Smooth muscle cell of the brain vasculature (primary cell): ENCODE results near the gene EFCAB5.
"Not testable (repeated sequence)": the region's sequence is repeated elsewhere in the genome, so short reads cannot be mapped to it uniquely, and the experiment has no call there.

ENCODE experiments used
- DNase-seq: peaks from one replicate; pipeline ENCODE4 v3.0.0-alpha.2; 2012; ENCODE audit warnings: low read depth, low spot score

The EFCAB5 gene

DNA sequence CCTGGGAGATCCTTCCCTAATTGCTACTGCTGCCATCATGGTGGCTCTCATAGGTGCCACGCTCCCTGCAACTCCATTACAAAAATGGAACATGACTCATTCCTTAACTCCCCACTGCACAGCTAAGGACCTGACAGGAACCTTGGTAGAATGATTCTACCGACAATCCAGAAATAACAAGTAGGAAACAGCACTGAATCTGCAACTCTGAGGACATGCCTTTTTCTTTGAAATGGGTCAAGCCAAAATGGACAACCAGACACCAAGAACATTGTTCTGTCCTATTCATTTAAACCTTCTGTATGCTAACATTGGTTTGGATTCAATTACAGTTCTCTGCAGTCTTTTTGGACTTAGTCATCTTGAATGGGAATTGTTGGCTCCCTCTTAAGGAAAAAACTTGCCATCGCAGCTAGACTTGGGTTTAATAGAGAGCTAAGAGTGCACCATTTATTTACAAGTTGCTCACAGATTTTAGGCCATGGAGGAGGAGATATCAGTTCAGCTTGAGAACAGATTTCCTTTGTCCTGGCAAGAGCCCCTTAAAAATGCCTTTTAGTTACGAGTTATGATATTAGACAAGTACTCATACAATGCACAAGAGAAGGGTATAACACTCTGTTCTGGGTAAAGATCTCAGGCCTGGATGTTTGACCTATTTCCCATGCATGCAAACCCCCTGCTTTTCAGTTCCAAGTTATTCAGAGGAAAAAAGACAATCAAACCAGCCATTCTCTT lies 154.2 kb downstream of the EFCAB5 start:
- no peak for DNase-seq

DNA sequence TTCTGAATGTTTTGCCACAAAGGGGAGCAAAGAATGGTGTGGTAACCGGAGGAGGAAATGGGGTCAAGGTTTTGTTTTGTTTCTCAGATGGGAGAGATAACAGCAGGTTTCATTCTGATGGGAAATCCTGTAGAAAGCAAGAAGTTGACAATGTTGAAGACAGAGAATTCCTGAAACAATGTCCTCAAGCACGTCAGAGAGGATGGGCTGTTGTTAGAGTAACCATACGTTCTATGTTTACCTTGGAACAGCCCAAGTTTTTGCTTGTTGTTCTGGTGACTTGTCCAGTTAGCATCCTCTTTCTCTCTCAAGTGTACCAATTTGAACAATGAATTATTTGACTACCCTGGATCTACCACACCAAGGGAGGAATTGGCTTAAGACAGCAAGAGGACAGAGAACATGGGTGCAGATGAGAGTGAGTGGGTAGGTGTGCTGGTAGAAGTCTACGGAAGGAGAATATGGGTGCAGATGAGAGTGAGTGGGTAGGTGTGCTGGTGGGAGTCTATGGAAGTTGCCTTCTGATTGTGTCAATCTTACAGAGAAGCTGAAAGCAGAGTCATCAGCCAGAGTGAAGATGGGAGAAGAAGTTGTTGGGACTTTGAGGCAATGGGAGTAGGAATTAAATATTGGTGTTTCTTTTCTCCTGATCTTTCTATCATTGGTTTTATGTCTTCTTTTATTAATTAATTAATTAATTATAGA lies 160.4 kb downstream of the EFCAB5 start:
- no peak for DNase-seq

DNA sequence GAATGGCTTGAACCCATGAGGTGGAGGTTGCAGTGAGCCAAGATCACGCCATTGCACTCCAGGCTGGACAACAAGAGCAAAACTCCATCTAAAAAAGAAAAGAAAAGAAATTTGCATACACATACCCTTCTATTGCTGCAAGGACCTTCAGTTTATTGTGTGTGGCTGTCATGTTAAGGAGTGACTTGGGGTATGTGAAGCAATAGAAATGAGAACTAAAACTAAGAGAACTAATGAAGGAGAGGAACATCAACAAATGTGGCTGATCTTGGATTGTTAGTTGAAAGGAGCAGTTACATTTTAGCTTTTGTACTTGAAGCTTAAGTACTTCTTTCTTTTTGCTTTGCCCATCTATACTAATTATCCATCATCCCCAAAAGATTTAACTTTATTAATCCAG lies 162.5 kb downstream of the EFCAB5 start:
- DNase-seq: no peak

DNA sequence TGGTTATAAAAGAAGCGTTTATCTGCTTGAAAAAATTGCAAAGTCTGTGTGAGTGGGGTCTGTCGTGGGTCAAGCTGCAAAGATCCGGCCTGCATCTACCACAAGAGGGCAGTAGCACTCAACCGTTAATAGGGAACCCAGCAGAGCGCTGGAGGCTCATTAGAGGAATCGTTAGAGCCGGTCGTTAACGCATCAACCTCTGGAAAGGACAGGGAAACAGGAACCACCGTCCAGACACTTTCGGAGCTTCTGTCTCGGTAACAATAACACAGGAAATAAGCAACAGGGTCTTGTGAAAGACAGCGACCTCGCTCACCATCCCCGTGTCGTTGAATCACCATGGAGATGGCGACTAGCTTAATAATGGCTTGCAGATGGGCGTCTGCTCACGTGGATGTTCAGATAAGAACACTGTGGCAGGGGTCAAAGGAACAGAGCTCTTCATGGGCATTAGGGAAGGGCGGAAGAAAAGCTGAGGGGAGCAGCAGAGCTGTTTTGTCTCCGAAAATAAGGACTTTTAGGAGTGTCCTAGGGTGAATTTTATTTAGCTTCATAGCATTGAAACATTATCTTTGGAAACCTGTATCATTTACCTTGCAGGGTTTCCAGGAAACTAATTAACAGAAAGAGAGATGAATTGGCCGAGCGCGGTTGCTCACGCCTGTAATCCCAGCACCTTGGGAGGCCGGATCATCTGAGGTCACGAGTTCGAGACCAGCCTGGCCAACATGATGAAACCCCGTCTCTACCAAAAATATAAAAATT lies 163.3 kb downstream of the EFCAB5 start:
- DNase-seq: no peak

DNA sequence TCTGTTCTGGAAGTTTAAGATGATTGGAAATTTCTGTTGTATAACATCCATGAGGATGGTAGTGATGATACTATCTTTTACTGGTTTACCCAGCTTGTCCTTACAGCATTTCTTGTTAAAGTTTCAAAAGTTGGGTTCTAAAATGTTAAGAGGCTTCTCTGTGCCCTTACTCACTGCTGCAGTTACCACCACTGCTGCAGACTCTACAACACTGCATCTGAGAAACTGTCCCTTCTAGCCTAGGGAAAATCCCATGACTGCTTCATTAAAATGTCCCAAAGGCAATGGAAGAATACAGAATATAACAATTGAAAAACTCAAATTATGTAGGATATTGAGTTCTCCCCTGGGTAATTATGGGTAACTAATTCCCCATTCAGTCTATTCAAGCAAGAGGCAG lies 171.4 kb downstream of the EFCAB5 start:
- DNase-seq: no peak

DNA sequence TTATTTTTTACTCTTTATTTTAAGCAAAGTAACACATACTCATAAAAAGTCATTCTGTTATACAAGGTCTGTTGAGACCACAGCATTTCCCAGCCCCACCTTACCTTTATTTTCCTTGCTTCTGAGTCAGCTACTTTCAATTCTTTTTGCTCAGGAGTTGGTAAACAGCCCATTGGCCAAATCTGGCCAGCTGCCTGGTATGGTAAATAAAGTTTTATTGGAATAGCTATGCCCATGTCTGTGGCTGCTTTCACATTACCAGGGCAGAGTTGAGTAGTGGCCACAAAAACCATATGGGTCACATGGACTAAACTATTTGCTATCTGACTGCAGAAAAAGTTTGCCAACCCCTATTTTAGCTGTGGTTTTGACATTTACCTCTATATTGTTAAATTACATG lies 171.8 kb downstream of the EFCAB5 start:
- no peak for DNase-seq

DNA sequence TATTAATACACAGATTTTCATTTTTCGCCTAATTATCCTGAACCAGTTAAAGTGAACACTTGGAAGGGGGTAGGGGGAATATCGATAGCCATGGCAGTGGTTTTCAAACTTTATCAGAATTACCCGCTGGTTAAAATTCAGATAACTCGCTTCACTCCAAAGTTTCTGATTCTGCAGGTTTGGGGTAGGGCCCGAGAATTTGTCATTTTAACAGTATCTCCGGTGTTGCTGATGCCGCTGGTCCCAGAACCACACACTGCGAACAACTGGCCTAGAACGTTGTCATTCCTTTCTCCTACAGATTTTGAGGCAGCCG lies 174.9 kb downstream of the EFCAB5 start:
- no peak for DNase-seq

DNA sequence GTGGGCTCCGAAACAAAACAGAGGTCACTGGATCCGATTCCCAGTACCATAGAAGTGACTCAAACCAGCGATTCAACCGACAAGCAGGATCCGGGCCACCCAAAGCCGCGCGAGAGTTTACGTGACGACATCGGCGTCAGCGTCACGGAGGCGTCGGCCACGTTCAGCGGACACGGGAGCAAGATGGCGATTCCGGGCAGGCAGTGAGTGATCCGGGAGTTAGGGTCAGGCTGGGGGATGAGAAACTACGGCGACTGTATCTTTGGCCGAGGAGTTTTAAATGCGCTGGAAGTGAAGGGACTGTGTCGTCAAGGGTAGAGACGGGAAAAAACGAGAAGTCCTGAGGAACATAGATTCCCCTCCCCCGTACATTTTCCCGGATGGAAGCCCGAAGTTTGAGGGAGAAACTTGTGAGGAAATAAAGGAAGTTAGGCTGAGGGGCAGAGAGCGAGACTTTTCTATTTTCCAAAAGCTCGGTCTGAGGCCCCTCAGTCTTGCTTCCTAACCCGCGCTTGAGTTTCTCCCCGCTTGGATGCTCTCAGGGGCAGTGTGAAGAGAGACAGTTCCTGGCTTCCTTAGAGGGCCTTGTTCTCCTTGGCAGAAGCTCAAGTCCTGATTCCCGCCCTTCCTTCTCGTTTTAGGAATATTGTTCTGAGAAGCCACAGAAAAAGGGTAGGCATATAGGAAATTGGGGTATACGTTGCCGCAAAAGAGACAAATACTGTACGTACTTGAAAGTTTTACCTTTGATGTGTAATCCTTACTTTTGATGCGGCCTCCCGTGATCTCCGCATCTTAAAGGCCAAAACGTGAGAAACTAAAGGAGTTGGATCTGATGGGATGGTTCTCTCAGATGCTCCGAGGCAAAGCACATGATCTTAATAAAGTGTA lies 175.5 kb downstream of the EFCAB5 start, which contains the start of gene NSRP1:
TSS of gene NSRP1 (plus strand) at position 156 of the 891 bp plus-strand sequence. CDS start at position 184, 28 bp downstream.
- DNase-seq: peak; percentile 93

DNA sequence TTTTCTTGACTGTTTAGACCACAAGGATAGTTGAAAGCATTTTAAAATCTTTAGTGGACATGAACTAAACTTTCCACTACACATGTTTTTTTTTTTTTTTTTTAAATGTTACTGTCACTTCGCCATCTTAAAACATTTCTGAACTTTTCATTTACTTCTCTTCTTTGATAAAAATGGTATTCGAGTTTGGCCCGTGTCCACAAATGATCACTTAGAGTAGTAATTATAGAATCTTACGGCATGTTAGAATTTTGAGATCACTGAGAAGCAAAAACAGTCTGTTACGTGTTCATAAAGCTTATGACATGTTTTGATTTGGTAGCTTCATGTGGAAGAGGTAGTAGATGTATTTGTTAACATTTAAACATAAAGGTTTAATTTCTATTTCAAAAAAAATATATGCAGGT lies 176.2 kb downstream of the EFCAB5 start:
- no peak for DNase-seq

DNA sequence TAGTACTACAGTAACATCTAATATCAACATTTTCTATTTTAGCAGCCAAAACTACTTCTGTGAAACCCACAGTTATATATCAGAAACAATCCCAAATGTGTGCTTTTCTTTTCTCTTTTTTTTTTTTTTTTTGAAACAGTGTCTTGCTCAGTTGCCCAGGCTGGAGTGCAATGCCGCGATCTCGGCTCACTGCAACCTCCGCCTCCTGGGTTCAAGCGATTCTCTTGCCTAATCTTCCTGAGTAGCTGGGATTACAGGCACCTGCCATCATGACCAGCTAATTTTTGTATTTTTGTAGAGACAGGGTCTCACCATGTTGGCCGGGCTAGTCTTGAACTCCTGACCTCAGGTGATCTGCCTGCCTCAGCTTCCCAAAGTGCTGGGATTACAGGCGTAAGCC lies 177.2 kb downstream of the EFCAB5 start:
- DNase-seq: not testable (repeated sequence)

DNA sequence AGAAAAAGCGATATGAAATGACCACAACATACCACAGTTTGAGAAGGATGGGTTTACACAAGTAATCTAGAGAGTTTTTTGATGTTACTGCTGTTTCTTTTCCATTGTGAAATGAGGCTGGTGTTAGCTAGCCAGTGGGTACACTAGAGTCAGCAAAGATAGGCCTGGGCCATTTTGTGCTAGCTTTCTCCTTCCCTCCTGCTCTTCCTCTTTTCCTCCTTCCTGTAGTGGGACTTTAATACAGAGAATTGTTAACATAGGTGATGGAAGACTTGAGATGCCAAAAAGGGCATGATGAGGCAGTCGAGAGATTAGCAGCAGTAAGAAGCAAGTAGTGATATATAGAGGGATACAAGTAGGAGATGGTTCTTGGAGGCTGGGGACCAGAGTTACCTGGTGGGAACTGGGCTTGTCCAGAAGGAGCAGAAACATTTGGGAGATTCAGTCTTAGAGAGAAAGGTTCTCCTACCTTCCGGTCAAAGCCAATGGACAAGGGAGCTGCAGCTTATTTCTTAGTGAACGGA lies 182.9 kb downstream of the EFCAB5 start:
- DNase-seq: no peak

DNA sequence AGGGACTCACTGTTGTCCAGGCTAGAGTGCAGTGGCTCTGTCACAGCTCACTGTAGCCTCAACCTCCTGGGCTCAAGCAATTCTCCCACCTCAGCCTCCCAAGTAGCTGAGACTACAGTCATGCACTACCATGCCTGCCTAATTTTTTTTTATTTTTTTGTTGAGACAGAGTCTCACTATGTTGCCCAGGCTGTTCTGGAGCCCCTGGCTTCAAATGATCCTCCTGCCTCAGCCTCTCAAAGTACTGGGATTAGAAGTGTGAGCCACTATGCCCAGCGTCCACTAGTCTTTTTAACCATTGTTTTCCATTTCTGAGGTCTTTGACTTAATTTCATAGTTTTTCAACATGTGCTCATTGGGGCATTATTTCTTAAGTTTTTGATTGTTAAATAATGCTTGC lies 188.7 kb downstream of the EFCAB5 start:
- DNase-seq: no peak

DNA sequence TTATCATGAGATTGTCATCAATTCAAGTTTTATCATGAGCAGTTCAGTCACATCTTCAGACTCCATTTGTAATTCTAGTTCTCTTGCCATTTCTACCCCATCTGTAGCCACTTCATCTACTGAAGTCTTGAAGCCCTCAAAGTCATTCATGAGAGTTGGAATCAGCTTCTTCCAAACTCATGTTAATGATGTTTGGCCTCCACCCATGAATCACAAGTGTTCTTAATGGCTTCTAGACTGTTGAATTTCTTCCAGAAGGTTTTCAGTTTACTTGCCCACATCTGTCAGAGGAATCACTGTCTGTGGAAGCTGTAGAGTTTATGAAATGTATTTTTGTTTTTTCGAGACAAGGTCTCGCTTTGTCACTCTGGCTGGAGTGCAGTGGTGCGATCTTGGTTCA lies 191.2 kb downstream of the EFCAB5 start:
- no peak for DNase-seq

DNA sequence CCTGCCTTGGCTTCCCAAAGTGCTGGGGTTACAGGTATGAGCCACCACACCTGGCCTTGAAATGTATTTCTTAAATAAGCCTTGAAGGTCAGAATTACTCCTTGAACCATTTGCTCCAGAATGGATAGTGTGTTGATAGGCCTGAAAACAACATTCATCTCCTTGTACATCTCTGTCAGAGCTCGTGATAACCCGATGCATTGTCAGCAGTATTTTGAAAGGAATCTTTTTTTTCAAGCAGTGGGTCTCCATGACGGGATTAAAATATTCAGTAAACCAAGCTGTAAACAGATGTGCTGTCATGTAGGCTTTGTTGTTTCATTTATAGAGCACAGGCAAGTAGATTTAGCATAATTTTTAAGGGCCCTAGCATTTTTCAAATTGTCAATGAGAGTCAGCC lies 191.8 kb downstream of the EFCAB5 start:
- no peak for DNase-seq

DNA sequence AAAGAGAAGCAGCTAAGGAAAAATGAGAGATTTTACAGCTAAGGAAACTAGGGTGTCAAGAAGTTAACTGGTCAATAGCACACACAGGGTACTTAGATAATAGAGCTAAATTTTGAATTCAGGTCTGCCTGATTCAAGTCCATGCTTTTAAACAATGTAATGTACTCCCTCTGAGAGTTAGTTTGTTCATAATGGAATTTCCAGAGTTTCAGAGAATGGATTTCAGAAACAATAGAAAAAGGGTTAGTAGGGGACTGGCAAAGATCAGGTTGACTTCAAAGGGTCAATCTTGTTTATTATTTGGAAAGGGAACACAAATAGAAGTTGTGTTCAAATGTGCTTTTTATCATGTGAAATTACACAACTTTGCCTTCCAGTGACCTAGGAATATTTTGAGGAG lies 193.1 kb downstream of the EFCAB5 start:
- no peak for DNase-seq

DNA sequence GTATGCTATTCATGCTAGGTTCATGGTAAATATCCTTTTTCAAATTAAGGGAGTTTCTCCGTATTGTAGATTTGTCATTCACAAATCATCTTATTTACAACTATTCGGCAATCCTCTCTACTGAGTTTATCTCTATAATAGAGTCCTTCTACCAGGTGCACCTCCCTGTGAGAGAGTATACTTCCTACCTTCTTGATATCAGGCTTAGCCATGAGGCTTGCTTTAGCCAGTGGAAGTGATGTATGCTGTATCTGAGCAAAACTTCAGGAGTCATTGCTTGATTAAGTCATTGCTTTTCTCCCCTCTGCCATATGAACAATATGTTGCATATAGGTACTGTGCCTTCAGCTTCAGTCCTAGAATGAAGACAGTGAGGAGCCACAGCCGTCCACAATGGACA lies 195.7 kb downstream of the EFCAB5 start:
- DNase-seq: no peak

DNA sequence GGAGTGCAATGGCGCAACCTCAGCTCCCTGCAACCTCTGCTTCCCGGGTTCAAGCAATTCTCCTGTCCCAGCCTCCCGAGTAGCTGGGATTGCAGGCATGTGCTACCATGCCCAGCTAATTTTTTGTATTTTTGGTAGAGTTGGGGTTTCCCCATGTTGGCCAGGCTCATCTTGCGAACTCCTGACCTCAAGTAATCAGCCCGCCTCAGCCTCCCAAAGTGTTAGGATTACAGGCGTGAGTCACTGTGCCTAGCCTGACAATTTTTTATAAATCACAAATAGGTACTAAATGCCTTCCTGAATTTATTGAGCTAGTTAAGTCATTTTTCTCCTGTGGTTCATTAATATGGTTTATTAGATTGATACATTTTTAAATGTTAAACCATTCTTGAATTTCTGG lies 206.4 kb downstream of the EFCAB5 start:
- DNase-seq: not testable (repeated sequence)

DNA sequence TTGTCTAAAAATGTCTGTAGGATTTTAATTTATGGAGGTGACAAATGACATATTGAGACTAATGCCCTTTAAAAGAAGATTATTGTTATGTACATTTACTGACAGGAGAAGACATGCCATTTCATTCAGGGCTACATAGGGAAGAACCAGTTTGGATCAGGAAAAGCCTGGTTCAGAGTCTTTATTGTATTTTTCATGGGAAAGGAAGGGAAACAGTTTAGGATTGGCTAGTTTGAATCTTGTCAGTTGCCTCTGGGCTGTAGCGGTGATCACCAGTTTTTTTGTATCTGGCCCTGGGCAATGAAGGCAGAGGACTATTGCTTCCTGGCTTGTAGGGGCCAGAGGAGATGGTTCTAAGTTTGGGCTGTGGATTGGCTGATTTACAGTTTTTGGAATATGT lies 206.9 kb downstream of the EFCAB5 start:
- DNase-seq: no peak

DNA sequence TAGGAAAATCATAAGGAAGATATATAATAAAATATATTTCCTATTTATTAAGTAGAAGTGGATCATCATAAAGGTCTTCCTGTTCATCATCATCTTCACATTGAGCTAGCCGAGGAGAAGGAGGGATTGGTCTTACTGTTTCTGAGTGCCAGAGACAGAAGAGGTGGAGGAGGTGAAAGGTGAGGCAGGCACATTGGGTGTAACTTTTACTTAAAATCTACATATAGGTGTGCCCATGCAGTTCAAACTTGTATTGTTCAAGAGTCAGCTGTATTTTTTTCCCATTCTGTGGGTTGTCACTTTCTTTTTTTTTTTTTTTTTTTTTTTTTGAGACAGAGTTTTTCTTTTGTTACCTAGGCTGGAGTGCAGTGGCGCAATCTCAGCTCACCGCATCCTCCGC lies 210.0 kb downstream of the EFCAB5 start:
- no peak for DNase-seq

DNA sequence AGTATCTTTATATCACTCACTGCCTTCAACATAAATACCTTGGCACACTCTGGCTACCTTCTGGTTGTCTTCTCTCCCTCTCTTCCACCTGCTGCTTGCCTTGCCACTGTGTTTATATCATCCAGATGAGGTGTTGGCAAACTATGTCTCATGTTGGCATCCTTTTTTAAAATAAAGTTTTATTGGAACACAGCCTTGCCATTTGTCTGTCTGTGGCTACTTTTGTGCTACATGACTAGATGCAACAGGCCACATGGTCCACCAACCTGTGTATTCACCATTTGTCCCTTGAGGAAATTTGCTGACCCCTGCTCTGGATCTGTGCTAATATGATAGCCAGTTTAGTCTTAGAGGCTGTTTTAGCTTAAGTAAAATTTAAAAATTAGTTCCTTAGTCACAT lies 212.0 kb downstream of the EFCAB5 start:
- DNase-seq: no peak

DNA sequence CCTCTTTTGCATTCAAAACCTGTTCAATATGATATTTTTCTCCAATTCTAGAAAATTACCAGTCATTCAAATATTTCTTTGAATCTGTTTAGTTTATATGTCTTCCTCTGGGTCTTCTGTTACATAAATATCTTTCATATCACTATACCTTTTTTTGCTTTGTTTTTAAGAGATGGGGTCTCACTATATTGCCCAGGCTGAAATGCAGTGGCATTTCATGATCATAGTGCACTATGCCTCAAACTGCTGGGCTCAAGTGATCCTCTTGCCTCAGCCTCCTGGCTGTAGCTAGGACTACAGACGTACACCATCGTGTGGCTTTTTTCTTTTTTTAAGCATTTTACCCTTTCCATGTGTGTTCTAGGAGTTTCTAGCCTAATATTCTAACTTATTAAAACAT lies 214.0 kb downstream of the EFCAB5 start:
- DNase-seq: no peak
